Medulla oblongata (tissue), 1 donor: ENCODE measurements around the gene OXNAD1.
"Not testable (repeated sequence)": the region's sequence is repeated elsewhere in the genome, so short reads cannot be mapped to it uniquely, and the experiment has no call there.

Experiments used
- DNase-seq: peaks from one replicate; pipeline ENCODE4 v3.0.0-alpha.2; 2015; ENCODE audit errors: extremely low spot score

Gene OXNAD1

DNA sequence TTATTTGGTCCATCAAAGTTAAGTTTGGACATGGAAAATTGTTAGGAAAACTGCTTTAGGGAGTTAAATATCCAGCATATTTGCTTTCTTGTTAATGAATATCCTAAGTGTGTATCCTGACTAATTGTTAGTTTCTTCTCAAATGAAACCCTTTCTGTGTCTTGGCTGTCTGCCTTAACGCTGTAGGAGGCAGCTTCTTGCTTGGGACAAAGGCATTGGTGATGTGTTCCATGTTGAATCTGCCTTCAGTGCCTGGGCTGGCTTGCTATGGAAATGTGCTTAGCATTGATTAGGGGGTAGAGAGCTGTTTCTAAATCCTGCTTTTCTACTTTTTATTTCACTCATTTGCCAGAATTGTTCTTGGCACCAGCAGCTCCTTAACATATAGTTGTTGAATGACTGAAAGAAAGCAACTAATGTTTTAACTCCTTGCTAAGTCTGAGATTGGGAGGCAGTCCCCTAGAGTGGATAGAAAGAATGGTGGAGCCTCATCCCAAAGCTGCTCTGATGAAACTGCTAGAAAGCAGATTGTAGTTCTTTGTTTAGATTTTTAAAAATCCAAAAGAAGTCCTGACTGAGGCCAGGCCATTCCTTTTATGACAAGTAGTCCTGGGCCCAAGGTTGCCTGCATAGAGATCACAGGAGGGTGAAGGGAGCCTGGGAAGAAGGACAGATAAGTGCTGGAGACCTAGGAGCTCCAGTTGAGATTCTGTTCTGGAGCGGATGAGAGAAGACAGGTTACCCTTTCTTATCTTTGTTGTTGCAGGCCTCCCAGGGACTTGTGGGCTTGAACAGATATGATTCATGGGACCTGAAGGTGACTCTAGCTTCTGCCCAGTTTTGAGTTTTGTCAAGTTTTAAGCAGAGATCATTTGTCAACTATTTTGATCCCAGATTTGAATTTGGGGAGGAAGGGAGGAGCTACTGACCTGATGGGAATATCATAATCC lies 39.3 kb downstream of the OXNAD1 start:
- DNase-seq: peak; percentile 74

DNA sequence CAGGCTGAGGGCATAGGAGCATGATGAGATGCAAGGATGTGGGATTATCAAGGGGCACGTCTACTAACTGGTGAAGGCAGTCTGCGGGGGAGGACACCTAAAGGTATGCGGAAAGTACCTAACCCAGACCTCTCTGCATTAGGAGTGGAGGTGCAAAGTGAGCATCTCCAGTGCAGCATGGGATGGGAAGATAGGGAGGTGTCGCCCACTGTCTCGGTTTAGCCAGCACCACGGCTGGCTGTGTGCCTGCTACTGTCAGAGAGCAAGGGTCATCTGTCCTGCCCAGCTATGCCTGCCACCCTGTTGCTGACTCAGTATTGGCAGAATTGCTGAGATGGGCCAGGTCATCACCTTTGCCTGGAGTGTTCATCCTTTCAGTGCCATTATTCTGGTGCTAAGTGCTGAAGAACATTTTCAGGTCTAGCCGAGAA lies 40.1 kb downstream of the OXNAD1 start:
- no peak for DNase-seq

DNA sequence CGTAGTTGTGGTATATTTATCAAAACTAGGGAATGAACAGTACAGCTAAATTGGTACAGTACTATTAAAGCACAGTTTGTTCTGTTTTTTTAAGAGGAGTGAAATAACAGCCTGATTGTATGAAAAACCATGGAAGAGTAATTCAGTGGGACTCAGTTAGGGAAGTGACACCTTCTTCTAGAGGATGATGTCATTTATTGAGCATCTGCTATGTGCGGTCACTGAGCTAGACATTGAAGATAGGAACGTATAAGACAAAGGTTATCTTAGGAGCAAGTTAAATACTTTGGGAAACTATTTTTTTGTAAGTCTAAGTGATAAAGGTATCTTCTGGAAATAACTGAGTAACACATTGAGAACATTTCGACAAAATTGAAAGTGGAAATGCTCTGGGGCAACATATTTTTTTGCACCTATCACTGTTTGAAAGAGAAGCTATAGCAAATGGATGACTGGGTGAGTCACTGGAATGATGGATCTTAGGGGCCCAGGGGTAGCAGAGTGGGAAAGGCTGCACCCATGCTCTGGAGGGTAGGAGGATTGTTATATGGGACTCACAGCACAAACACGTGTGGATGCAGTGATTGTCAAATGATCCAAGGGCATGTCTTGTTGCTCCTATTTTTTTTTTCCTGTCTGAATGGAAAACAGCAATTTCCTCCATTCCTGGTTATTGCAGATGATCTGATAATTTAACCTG lies 43.0 kb downstream of the OXNAD1 start:
- DNase-seq: no peak

DNA sequence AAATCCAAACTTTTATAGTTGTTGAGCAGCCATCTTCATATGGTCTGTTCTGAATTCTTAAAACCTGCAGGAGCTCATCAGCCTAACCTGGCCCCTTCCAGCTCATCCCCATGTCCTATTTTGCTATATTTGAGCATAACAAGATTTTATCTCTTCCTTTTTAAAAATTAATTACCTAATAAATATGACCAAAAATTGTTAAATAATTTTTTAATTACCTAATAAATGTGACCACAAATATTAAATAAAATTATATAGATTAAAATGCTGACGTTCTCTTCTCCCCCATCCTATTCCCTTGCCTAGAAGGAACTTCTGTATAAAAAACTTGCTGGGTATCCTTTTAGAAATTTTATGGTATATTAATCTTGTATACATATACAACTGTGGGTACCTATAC lies 43.7 kb downstream of the OXNAD1 start:
- DNase-seq: no peak

DNA sequence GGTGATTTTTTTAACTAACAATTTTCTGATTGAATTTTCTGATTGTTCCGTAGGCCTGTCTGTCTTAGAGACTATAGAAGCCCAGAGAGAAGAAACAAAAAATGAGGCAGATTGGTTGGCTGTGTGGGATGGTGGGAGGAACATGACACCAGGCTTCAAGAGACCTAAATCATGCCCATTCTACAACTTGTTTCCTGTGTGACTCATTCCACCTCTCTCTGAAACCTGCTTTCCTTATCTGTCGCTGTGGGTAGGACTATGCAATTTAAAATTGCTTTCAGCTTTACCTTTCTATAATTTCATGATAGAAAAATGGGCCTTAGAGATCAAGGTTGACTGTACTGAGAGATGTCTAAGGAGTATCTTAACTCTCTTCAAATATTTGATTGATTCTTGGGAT lies 44.5 kb downstream of the OXNAD1 start:
- DNase-seq: no peak

DNA sequence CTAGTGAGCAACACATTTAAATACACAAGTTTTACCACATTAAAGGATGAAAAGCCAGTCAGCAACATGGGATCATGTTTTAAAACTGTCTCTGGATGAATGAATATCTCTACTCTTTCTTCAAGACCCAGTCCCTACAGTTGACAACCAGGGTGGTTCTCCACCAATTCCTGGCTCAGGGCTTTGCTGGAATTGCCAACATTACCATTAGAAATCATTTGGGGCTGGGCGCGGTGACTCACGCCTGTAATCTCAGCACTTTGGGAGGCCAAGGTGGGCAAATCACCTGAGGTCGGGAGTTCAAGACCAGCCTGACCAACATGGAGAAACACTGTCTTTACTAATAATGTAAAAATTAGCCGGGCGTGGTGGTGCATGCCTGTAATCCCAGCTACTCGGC lies 45.5 kb downstream of the OXNAD1 start:
- not testable (repeated sequence) for DNase-seq

DNA sequence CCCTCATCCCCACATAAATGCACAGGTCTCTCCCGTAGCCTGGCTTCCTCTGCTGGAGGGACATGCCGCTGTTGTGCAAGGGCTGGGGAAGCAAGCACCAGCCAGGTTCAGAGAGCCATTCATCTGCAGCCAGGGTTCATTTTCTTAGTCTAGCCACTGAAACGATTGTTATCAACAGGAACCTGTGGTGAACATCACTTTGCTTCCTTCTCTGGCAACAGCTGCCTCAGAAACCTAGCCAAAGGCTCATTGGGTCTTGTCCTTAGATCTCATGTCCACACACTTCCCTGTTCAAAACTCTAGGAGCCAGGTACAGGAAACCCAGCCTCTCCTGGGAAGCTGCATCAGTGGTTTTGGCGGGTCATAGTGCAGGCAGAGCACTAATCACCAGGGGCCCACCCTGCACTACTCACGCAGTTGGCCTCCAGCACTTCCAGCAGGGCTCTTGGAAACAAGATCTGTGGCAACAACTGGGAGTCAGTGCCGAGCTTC lies 47.0 kb downstream of the OXNAD1 start:
- no peak for DNase-seq

DNA sequence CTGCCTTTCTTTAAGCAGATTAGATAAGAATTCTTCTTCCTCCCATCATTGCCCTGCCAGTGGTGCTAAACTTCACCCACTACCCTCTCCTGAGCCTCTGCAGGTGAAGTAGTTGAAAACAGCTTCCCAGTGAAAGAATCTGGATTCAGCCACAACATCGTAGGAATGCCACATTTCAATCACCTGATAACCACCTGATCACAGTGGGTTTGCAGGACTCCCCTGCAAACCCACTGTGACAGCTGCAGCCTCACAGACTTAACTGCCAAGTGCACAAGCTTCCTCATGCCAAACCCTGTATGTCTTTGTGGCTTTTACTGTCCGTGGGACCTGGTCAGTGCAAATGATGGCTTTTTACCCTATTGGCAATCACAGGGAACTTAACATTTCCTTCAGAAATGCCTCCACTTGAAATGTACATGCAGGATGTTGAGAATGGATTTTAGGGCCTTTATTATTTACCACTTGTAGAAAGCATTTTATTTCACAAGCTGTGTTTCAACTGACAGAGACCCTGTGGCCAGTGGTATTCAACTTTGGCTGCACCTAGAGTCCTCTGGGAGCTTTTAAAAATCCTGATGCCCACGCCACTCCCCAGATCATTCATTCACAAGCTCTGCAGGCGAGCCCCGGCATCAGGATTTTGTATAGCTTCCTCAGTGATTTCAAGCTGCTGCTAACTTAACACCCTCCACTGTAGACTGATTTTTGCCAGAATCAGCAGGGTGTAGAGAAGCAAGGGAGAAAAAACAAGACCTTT lies 49.1 kb downstream of the OXNAD1 start:
- no peak for DNase-seq

DNA sequence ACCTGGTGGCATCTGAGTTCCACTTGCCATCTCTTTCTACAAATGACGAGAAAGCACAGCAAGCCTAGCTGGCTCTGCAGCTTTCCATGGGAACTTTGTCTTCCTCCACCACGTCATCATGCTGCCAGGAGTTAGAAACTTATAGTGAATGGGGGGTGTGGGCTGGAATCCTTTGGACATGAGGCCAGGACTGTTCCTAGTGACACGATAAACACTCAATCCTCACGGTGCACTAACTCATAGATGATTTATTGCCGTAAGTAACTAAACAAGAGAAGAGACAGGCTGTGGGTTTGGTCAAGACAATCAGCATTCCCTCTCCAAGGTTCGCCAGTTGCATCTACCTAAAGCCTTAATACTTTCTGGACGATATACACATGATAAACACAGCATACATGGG lies 50.6 kb downstream of the OXNAD1 start:
- no peak for DNase-seq

DNA sequence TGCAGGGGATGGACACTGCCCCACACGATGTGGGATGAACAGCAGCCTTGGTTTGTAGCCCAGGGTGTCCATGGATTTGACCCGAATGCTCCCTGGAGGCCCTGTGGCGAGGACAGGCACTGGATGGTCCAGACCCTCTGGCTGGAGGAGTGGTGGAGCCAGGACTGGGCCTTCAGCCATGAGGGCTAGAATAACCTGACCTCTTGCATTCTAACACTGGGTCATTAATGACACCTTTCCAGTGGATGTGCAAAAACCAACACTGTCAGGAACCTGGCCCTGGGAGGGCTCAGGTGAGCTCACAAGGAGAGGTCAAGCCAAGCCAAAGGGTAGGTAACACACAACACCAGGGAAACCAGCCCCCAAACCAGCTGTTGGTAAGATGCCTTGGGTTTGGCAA lies 51.4 kb downstream of the OXNAD1 start:
- DNase-seq: no peak

DNA sequence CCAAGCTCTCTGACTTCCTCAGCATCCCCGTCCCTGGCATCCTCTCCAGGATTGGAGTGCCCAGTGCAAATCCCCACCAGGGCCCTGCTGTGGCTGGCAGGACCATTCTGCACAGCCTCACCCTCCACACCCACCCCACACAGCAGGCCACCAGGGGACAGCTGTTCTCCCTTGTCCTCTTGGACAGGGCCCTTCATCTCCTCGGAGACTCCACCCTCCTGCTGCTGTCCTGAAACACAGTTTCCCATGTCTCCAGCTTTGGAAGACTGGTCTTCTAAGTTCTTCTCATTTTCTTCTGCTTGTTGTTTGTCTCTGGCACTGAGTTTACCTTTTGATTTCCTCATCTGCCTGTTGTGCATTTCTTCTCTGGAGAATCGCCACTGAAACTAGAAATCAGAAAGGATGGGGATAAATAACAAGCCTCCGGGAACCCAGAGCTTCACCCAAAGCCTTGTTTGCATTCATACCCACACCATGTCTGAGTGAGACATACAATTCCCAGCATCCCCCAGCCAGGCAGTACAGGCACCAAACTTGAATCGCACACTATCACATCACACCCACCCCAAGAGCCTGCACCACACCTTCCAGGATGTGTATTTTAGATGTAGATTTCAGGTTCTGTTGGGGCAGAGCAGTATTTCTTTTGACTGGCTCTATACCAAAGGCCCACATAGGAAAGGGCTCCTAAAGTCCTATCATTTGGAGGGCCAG lies 52.0 kb downstream of the OXNAD1 start:
- DNase-seq: no peak

DNA sequence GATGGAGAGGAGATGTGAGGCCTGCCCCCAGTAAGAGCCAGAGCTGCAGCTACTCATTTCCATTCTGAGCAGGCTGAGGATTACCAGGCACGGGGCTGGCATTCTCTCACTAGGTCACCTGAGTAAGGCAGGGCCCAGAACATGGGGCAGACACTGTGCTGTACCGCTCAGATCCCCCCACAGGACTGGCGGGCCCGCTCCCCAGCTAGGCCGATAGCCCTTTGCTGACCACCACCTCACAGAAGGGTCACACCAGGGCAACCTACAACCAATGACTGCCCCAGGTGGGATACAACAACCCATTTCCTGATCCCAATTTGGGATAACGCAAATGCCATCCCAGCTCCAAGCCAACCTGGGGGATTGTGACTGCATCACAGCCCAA lies 52.5 kb downstream of the OXNAD1 start:
- DNase-seq: no peak

DNA sequence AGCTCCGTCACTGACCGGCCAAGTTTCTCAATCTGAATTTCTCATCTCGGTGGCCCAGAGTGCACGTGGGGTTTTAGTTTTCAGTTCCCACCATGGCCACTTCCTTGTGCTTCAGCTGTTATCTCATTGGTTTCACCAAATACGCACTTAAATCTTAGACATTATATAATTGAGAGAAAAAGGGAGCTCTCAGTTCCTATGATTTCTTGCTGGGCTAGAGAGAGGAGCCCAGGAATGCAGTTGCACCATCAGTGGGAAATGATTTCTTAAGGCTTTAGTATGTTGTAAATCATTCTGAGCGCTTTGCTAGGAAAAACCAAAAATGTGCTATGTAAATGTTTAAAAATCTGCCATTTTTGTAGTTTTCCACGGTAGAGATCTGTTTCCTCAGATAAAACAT lies 53.2 kb downstream of the OXNAD1 start:
- DNase-seq: no peak

DNA sequence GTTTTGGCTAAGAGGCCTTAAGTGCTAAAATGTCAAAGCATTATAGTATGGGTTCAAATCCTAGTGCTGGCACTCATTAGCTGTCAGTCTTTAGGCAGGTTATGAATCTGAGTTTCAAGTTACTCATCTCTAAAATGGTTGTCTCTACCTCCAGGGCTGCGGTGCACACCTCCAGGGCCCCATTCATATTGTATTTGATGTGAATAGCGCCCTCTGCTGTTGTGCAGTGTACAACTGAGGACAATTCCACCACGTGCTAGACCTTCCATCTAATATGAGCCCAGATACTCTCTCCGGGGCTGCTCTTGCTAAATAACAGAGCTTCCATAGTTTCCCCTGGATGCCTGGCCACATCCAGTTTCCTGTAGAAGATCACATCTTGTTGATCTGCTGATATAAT lies 54.3 kb downstream of the OXNAD1 start:
- no peak for DNase-seq

DNA sequence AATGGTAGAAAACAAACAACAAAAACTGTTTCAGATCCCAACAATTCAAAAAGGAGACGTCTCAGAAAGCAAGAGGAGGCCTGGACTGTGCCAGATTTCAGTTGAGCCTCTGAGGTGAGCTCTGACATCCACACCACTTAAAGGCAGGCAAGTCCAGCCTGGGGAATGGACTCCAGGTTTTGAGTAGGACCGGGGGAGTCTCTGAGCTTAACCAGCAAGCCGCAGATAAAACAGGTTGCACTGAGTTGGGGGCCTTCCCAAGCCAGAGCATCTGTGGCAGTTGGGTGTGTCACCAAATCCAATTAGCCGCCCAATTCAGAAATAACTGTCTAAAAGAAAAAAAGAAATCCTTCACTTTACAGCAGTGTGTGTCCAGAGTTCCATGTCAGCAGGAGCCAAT lies 54.7 kb downstream of the OXNAD1 start:
- no peak for DNase-seq

DNA sequence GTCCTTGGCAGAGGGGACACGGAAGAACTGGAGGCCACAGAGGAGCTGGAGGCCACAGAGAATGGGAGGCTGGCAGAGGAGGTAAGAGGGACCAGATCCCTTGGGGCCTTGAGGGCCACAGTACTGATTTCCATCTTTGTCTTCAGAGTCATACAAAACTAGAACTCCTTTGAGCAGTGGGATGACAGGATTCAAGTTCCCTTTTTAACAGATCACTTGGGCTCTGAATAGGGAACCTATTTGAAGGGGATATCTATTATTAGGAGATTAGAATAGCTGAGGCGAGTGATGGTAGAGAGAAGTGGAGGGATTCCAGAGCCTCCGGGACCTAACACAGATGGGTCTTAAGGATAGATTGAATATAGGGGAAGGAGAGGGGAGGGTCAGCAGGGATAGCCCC lies 55.7 kb downstream of the OXNAD1 start:
- DNase-seq: no peak

DNA sequence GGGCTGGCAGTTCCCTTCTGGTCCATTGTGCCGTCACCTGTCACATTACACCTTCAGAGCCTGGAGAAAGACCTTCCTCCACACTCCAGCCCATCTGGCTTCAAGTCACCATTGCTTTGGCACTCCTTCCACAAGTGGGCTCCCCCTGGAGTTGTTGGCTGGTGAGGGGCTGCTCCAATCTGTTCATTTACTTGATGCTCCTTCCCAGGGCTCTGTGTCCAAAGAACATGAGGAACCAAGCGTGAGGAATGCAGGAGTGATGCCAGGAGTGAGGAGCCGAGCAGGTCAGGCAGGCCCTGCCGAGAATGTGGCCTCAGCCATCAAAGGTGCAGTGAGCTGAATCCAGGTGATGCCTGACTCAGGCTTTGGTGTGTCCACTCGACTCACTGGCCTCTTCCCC lies 57.2 kb downstream of the OXNAD1 start:
- DNase-seq: no peak

DNA sequence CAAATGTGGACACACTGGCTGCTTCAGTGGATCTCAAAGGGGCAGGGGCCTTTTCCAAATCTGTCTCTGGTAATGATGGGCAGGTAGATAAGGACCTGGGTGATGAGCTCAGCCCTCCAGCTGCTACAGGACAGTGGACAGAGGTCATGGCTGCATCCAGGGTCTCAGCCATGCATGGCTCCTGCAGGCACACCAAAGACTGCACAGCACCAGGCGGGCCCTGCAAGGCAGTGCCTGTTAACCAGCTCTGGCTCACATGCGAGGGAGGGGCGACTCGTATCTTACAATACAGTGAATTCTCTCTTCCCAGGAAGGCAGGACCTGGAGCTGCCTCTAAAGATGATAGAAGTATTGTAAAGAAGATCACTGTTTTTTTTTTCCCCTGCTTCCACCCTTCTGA lies 58.7 kb downstream of the OXNAD1 start:
- no peak for DNase-seq

DNA sequence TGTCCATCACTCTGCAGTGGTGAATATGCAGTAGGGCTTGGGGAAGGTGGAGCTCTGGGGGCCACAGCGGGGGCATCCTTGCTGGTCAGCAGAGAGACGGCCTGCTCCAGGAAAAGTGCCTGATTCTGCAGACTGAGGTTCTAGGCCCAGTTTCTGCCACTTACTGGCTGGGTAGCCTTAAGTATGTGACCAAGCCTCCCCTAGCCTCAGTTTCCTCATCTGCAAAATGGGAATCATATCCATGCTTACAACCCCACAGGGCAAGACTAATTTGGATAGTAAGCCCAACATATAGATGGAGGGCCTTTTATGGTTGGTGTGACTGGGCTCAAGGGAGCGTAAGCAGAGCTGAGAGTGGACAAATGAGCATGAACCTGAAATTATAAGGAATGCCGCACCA lies 60.8 kb downstream of the OXNAD1 start:
- no peak for DNase-seq

DNA sequence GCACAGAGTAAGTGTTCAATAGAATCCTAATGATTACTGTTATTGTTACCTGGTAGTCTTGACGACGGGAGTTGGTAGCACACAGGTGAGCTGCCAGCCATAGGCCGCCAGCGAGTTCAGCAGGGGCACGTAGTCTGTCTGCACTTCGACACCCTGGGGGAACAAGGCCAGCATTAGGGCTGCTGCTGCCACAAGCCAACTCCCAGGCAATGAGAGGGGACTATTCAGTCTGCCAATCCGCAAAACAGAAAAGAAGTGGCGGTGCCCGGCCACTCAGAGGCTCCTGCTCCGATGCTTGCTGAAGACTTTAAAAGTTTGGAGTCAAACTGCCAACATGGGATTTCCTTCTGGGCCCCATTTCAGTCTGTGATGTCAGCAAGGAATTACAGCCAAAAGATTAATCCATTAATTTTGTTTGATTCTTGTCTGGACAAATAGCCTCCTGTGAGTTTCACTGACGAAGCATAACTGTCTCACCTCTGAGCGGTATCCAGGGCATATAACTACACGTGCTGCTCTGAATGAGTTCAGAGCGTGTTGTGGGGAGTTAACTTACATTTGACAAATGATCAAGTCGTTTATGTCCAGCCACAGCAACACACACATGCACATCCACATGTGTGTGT lies 61.8 kb downstream of the OXNAD1 start:
- DNase-seq: peak; percentile 8

DNA sequence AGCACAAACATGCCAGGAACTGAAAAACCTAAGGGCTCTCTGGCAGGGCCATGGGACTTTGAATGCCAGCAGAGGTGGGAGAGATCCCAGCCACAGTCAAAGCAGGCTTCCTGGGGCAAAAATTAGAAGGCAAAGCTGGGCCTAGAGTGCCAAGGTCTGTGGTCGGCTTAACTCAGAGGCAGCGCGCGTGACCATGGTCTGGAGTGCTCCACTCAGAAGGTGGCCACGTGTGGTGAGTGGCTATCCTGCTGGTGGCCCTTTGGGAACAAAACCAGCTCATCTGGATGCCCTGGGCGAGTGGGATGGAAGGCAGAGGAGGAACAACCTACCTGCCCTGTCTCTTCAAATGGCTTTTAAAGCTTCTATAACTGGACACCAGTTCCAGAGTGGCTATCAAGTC lies 63.1 kb downstream of the OXNAD1 start:
- no peak for DNase-seq
